ENCODE results near the gene KRT6B.

GRCh38 chr12:52405922-52406385 is 46.0 kb downstream of the KRT6B start, which contains the start of gene KRT82:
- TF ChIP-seq CTCF (IDR thresholded peaks at IDR 0.05; ENCODE audit: poor library complexity, severe bottlenecking) (no peak), REST (IDR thresholded peaks at IDR 0.05; ENCODE audit: borderline replicate concordance) (no peak), EP300 (conservative IDR thresholded peaks at IDR 0.05; ENCODE audit: poor library complexity, severe bottlenecking) (no peak)
